PC-3 (cell line): Measurements from ENCODE around the gene SMIM1. TPM values are rescaled to one million over a fixed set of nuclear protein-coding genes. Genes with fewer than 3 reads are reported as not detected.

Source experiments
- ATAC-seq: fragments of 200-7000 bp; cut with Tn5 transposase; 2 replicates; pipeline ENCODE4 v1.9.1; 2020; ENCODE audit warnings: mild to moderate bottlenecking, moderate library complexity
- BruUV-seq: library from RNA; stranded (reverse); fragments of 400-500 nt; replicated peaks from 2 replicates; lab custom pipeline; 2021; lab: Mats Ljungman, UMichigan
- CTCF ChIA-PET: fragments of 300-600 bp; sonication (Branson Sonifier 250); formaldehyde crosslinking; loops from one replicate; lab custom pipeline; 2022; ENCODE audit warnings: antibody characterized with exemption; lab: Charles Lee
- POLR2A ChIA-PET: fragments of 300-600 bp; sonication (Branson Sonifier 250); formaldehyde crosslinking; loops from one replicate; lab custom pipeline; 2022; ENCODE audit warnings: antibody characterized with exemption; ENCODE audit not compliant: unreplicated experiment; lab: Charles Lee
- DNase-seq: peaks from one replicate; pipeline ENCODE4 v3.0.0-alpha.2; 2015
- H2AFZ ChIP-seq: fragments of 300-600 bp; sonication (generic); 2 replicates; pipeline ENCODE4 v1.6.0; 2016; ENCODE audit warnings: antibody characterized with exemption, low read length
- H3F3A ChIP-seq: fragments of 300-600 bp; sonication (generic); one replicate; pipeline ENCODE4 v1.6.0; 2017; ENCODE audit warnings: antibody characterized with exemption, low read length, control low read depth, mild to moderate bottlenecking; ENCODE audit not compliant: unreplicated experiment
- H3K27ac ChIP-seq: fragments of 300-600 bp; sonication (generic); 2 replicates; pipeline ENCODE4 v1.5.1; 2016; ENCODE audit warnings: mild to moderate bottlenecking, low read length
- H3K27me3 ChIP-seq: fragments of 300-600 bp; sonication (generic); 2 replicates; pipeline ENCODE4 v1.6.1; 2016; ENCODE audit warnings: low read length, mixed read lengths
- H3K36me3 ChIP-seq: fragments of 300-600 bp; sonication (generic); 2 replicates; pipeline ENCODE4 v1.6.1; 2016; ENCODE audit warnings: low read depth, mixed run types, low read length, mixed read lengths
- H3K4me1 ChIP-seq: fragments of 300-600 bp; sonication (generic); 2 replicates; pipeline ENCODE4 v1.5.1; 2016; ENCODE audit warnings: low read length; ENCODE audit not compliant: insufficient read depth
- H3K4me2 ChIP-seq: fragments of 300-600 bp; sonication (generic); 2 replicates; pipeline ENCODE4 v1.6.0; 2016; ENCODE audit warnings: low read length
- H3K4me3 ChIP-seq: fragments of 300-600 bp; sonication (generic); 2 replicates; pipeline ENCODE4 v1.5.1; 2016; ENCODE audit warnings: mild to moderate bottlenecking, low read length, mixed read lengths
- H3K79me2 ChIP-seq: fragments of 300-600 bp; sonication (generic); 2 replicates; pipeline ENCODE4 v1.6.1; 2017; ENCODE audit warnings: low read length, mixed read lengths
- H3K9ac ChIP-seq: fragments of 300-600 bp; sonication (generic); 2 replicates; pipeline ENCODE4 v1.6.0; 2016; ENCODE audit warnings: mild to moderate bottlenecking, low read length
- H3K9me2 ChIP-seq: fragments of 300-600 bp; sonication (generic); replicated peaks from 2 replicates; pipeline ENCODE4 v1.6.1; 2016; ENCODE audit warnings: mixed run types, low read length, mixed read lengths
- H3K9me3 ChIP-seq: fragments of 300-600 bp; sonication (generic); 2 replicates; pipeline ENCODE4 v1.6.1; 2016; ENCODE audit warnings: low read length, mixed read lengths
- H4K20me1 ChIP-seq: fragments of 300-600 bp; sonication (generic); 2 replicates; pipeline ENCODE4 v1.6.1; 2016; ENCODE audit warnings: low read length, mixed read lengths
- CTCF ChIP-seq: fragments of 300-600 bp; sonication (generic); conservative IDR thresholded peaks from 2 replicates; pipeline ENCODE4 v1.5.1; 2017; ENCODE audit warnings: antibody characterized with exemption, low read depth, mild to moderate bottlenecking, low read length
- EZH2 ChIP-seq: fragments of 300-600 bp; sonication (generic); IDR thresholded peaks from one replicate; pipeline ENCODE4 v1.6.1; 2017; ENCODE audit warnings: antibody characterized with exemption, mild to moderate bottlenecking, low read length; ENCODE audit not compliant: unreplicated experiment
- EZH2phosphoT487 ChIP-seq: fragments of 300-600 bp; sonication (generic); IDR thresholded peaks from 2 replicates; pipeline ENCODE4 v1.6.1; 2018; ENCODE audit warnings: mild to moderate bottlenecking, antibody characterized with exemption, low read length, borderline replicate concordance
- intact Hi-C: fragments of 100-400 bp; cut with micrococcal nuclease; formaldehyde crosslinking; loops from 2 replicates; pipeline ENCODE4 v1.9.0; 2023
- total RNA-seq: library from RNA; depleted of rRNA; stranded (reverse); fragments of >200 nt; gene quantifications from 2 replicates; pipeline ENCODE4 v1.2.3, GENCODE V29; 2014

Gene SMIM1
- total RNA-seq, 1 experiment from 2014 or later = 10.8 TPM

- TF ChIP-seq EZH2 (no peak), CTCF (no peak), EZH2phosphoT487 (no peak)
- Histone ChIP-seq H3F3A (no peaks in the 10 kb centered on the region), H2AFZ (peak overlapping the region; percentile 95), H3K9ac (peak overlapping the region; percentile 54; the same call in 1 of the 2 replicates), H3K9me2 (no peaks in the 10 kb centered on the region), H3K4me1 (peaks cover 13% of the 10 kb centered on the region; the same call in 1 of the 2 replicates), H3K36me3 (no peaks in the 10 kb centered on the region), H3K79me2 (no peaks in the 10 kb centered on the region), H4K20me1 (no peaks in the 10 kb centered on the region), H3K27me3 (peaks cover 8% of the 10 kb centered on the region), H3K27ac (no peak overlapping the region), H3K4me3 (peak overlapping the region; percentile 69), H3K4me2 (peak overlapping the region; percentile 94), H3K9me3 (no peaks in the 10 kb centered on the region)
- ATAC-seq (no peak), DNase-seq (no peak)
- BruUV-seq = TSS peak; percentile 36
- ChIA-PET POLR2A (no interaction called here), CTCF (no interaction called here)
- intact Hi-C loops = loop anchor here (2.0 kb wide), 1 partner anchor 25 kb away; the partner anchor contains the start of gene LRRC47
These were observed 1.2 kb upstream of the SMIM1 start for GRCh38 chr1:3771108-3772026.

- H4K20me1 ChIP-seq = no peaks in the 10 kb centered on the region
- H3K27me3 ChIP-seq = 0 out of 2 replicates have a peak, but pooled peaks cover 2% of the 10 kb centered on the region
- DNase-seq (peak; percentile 89), ATAC-seq (peak; percentile 79)
- peak overlapping the region; percentile 82 for H3K4me3 ChIP-seq
- peak overlapping the region; percentile 98 for H3K4me2 ChIP-seq
- TF ChIP-seq EZH2phosphoT487 (no peak), EZH2 (no peak), CTCF (no peak)
- H3K36me3 ChIP-seq = no peaks in the 10 kb centered on the region
- intact Hi-C loops = loop anchor here (2.0 kb wide), 1 partner anchor 25 kb away; the partner anchor contains the start of gene LRRC47
- peak overlapping the region; percentile 95 for H2AFZ ChIP-seq
- peaks cover 13% of the 10 kb centered on the region; the same call in 1 of the 2 replicates for H3K4me1 ChIP-seq
- peak overlapping the region; percentile 54 for H3K9ac ChIP-seq
- no peaks in the 10 kb centered on the region for H3K9me3 ChIP-seq
- ChIA-PET POLR2A (no interaction called here), CTCF (no interaction called here)
- no peak overlapping the region for H3K27ac ChIP-seq
- no peaks in the 10 kb centered on the region for H3F3A ChIP-seq
- H3K79me2 ChIP-seq = no peaks in the 10 kb centered on the region
- no peaks in the 10 kb centered on the region for H3K9me2 ChIP-seq
- BruUV-seq = no TSS peak
These were observed 378 bp upstream of the SMIM1 start for GRCh38 chr1:3772027-3772714.
